GM23248 (cell line): Measurements from ENCODE around the gene NBPF15.
"Not testable (repeated sequence)": the region's sequence is repeated elsewhere in the genome, so short reads cannot be mapped to it uniquely, and the experiment has no call there.

Experiments
- EZH2 ChIP-seq: fragments of 200-600 bp; sonication (generic); IDR thresholded peaks from 2 replicates; pipeline ENCODE4 v1.6.1; 2018; ENCODE audit warnings: antibody characterized with exemption, mild to moderate bottlenecking; ENCODE audit not compliant: insufficient read depth, poor library complexity, severe bottlenecking
- EZH2phosphoT487 ChIP-seq: fragments of 200-600 bp; sonication (generic); IDR thresholded peaks from 2 replicates; pipeline ENCODE4 v1.6.1; 2018; ENCODE audit warnings: antibody characterized with exemption, moderate library complexity, mild to moderate bottlenecking, low read depth; ENCODE audit not compliant: insufficient read depth

GRCh38 chr1:144402807-144403206 lies 58.7 kb downstream of the NBPF15 start:
- not testable (repeated sequence) for TF ChIP-seq EZH2, EZH2phosphoT487
